GM18951 (cell line): ENCODE data around the gene MBTPS1.

ENCODE experiments used
- POLR2A ChIP-seq: IDR thresholded peaks from 4 replicates; pipeline ENCODE4 v1.6.1; 2011; ENCODE audit warnings: mild to moderate bottlenecking; ENCODE audit not compliant: insufficient read length, insufficient read depth; ENCODE audit errors: extremely low read depth
- in situ Hi-C: fragments of 300-500 bp; cut with MboI; formaldehyde crosslinking; loops from one replicate; pipeline ENCODE4 v1.12.0; 2022; ENCODE audit warnings: low sequenced_read_pairs, mixed read lengths, inconsistent platforms; ENCODE audit not compliant: unreplicated experiment

The MBTPS1 gene

DNA sequence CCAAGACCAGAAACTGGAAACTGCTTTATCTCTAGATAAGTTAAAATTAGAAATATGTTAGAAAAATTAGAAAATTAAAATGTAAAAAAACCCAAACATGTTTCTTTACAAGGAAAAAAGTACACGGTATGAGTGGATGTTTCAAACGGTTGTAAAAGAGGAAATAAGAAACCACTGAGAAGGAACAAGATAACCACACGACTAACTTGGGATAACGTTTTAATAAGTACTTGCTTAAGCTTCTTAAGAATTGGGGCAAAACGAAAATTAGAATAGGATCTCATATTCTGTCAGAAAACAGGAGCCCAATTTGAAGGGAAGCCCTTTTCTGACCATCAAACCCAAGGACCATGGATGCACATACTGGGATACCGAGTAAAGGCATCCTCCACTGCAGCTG is 31.0 kb downstream of the MBTPS1 start:
- no peak for TF ChIP-seq POLR2A
- in situ Hi-C loops, result no loop called here

- TF ChIP-seq POLR2A, result no peak
- in situ Hi-C loops, result no loop called here
Measured at GRCh38 chr16:84085271-84085667, 31.5 kb downstream of the MBTPS1 start.

GRCh38 chr16:84084570-84085270 is 32.0 kb downstream of the MBTPS1 start:
- no peak for TF ChIP-seq POLR2A
- in situ Hi-C loops, result no loop called here

- in situ Hi-C loops, result no loop called here
- TF ChIP-seq POLR2A, result no peak
Measured at GRCh38 chr16:84082835-84083569, 33.7 kb downstream of the MBTPS1 start.

DNA sequence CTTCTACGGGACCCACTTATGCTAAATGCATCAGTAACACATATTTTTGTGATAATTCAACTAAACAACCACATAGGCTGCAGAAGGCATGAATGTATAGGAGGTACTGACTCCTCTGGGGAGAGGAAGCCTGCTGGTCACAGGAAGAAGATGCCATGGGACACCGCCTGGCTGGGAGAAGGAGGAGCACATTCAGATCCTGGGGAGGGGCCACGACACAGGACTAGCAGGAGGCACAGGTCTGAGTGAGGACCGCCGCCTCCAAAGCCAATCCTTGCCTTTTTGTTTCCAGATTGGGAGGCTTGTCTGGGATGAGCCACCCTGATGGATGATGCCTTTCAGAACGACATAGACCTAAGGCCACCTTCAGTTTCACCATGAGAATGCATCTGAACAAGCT is 34.6 kb downstream of the MBTPS1 start:
- no peak for TF ChIP-seq POLR2A
- in situ Hi-C loops, result no loop called here

- no peak for TF ChIP-seq POLR2A
- in situ Hi-C loops, result no loop called here
Measured at GRCh38 chr16:84081446-84081989, 35.2 kb downstream of the MBTPS1 start.

DNA sequence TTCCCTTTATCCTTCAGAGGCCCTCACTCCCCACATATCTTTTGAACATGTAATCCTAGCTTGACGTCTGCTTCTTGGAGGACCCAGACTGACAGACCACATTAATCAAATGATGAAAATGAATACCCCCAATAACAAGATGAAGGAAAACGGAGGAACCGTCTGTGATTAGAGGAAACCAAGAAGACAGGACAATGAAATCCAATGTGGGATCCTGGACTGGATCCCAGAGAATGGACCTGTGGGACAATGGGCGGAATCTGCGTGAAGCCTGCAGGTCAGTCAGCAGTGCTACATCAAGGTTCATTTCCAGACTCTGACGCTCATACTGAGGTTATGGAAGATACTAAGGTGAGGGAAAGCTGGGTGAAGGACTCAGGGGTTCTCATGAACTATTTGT is 35.9 kb downstream of the MBTPS1 start:
- no peak for TF ChIP-seq POLR2A
- in situ Hi-C loops, result no loop called here

DNA sequence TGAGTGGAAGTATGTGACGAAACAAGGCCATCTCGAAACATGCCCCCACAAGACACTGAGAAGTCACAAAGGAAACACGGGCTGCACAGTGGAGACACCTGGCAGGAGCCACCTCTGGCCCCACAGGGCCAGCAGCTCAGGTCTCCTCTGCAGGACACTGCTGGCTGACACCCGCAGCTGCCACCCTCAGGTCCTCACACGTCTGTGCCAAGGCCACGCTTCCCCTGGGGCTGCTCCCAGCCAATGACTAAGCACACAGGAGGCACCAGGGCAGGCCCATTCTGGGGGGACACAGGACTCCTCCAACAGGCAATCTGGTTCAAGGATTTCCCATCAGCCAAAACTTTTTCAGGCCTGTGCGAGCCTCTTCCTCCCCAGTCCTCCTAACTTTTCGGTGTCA is 36.4 kb downstream of the MBTPS1 start:
- TF ChIP-seq POLR2A, result no peak
- in situ Hi-C loops, result no loop called here

GRCh38 chr16:84079664-84080063 is 37.1 kb downstream of the MBTPS1 start:
- TF ChIP-seq POLR2A, result no peak
- in situ Hi-C loops, result no loop called here

GRCh38 chr16:84075376-84075775 is 41.4 kb downstream of the MBTPS1 start:
- in situ Hi-C loops, result no loop called here
- no peak for TF ChIP-seq POLR2A

DNA sequence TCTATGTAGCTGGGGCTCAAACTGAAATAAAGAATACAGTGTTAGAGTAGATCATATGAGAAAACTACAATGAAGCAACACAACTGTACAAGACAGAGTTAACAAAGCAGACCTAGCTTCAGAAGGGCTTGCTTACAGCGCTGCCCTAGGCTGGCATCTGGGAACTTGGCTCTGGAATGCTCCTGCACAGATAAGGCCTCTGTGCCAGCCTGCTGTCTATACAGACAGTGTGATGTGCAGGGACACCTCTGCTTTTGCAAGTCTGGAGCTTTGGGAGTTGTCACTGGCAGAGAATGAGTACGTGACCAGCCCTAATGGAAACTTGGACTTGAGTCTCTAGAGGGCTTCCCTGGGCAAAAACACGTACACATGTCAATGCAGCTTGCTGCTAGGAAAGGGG is 42.0 kb downstream of the MBTPS1 start:
- TF ChIP-seq POLR2A, result no peak
- in situ Hi-C loops, result no loop called here

DNA sequence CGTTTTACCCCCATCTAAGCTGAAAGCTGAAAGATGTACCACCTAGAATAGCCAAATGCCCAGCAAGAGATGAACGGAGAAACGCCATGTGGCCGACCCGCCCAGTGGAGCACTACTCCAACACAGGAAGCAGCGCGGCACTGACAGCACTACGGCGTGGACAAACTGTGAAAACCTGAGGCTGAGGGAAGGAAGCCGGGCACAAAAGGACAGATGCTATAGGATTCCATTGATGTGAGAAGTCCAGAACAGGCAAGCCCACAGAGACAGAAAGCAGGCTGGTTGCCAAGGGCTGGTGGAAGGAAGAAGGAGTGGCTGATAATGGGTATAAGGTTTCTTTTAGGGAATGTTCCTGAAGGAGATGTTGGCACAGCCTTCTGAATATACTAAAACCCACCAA is 44.7 kb downstream of the MBTPS1 start:
- TF ChIP-seq POLR2A, result no peak
- in situ Hi-C loops, result no loop called here

- TF ChIP-seq POLR2A, result no peak
- in situ Hi-C loops, result no loop called here
Measured at GRCh38 chr16:84071121-84071520, 45.6 kb downstream of the MBTPS1 start.

DNA sequence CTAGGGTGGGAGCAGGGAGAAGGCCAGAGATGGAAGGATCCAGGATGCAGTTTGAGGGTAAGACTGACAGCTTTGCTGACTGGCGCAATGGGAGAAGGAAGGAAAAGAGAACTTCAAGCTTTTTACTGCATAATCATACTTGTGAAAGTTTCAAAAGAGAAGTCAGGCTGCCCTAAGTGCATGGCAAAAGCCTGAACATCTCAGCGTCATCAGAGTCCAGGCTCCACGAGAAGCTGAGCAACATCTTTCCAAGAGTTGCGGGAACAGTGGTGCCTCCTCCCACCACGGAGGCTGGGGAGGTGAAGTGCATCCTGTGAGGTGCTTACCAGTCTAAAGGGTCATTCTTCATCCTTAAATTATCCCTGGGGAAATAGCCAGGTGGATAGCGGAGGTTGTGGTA is 47.2 kb downstream of the MBTPS1 start:
- in situ Hi-C loops, result no loop called here

More for the DNA sequence above, 47.2 kb downstream of the MBTPS1 start:
- TF ChIP-seq POLR2A, result no peak
